Spinal cord (tissue), 10 donors: ENCODE data around the gene RELT. TPM values are rescaled to one million over a fixed set of nuclear protein-coding genes. Genes with fewer than 3 reads are reported as not detected.
A peak's percentile ranks its signal among the peaks of the same experiment; 100 is the strongest.

Experiments
- DNase-seq, 6 donors: peaks; one replicate each; pipeline versions ENCODE4 v3.0.0 to v3.0.0-alpha.2; 2013 to 2015; ENCODE audit warnings: low spot score in 6 of 6, low read depth in 4 of 6
- H3K27ac ChIP-seq: one replicate; pipeline ENCODE4 v1.5.1; 2013; ENCODE audit warnings: low read depth, low read length, control low read depth
- H3K27me3 ChIP-seq: one replicate; pipeline ENCODE4 v1.6.1; 2013; ENCODE audit warnings: low read length; ENCODE audit not compliant: control insufficient read depth, insufficient read depth
- H3K36me3 ChIP-seq: one replicate; pipeline ENCODE4 v1.6.1; 2013; ENCODE audit warnings: low read length; ENCODE audit not compliant: control insufficient read depth, insufficient read depth
- H3K4me1 ChIP-seq: one replicate; pipeline ENCODE4 v1.6.1; 2013; ENCODE audit warnings: low read length; ENCODE audit not compliant: control insufficient read depth, insufficient read depth
- H3K4me3 ChIP-seq: one replicate; pipeline ENCODE4 v1.5.1; 2013; ENCODE audit warnings: low read depth, low read length, control low read depth
- H3K9me3 ChIP-seq: one replicate; pipeline ENCODE4 v1.6.1; 2013; ENCODE audit warnings: low read length; ENCODE audit not compliant: control insufficient read depth, insufficient read depth
- WGBS: methylation state at CpG from one replicate; pipeline ENCODE4 v1.1.5; 2013; ENCODE audit warnings: missing lambda C conversion rate; ENCODE audit not compliant: insufficient coverage; 5-methylcytosine and 5-hydroxymethylcytosine counted together
- polyA plus RNA-seq, 2 donors: library from polyadenylated mRNA; unstranded; fragments of 120-200 nt; gene quantifications; one replicate each; pipeline ENCODE4 v1.2.1, GENCODE V29; 2013; ENCODE audit not compliant: insufficient read length in 2 of 2
- total RNA-seq, 2 donors: library from RNA; depleted of rRNA in 1 of 2; stranded (reverse); fragments of 120-200 nt in 1 of 2; fragments of >200 nt in 1 of 2; gene quantifications; one replicate each; pipeline versions ENCODE4 v1.2.3 to v1.2.4, GENCODE V29; 2013 to 2014
- donor health status: healthy.

Gene RELT
- total and polyA plus RNA-seq, 4 donors: 6.1 to 15.2 (median 9.7) TPM

- WGBS: 93% methylated on average over 3 of the region's 3 CpGs
- Histone ChIP-seq H3K36me3 (peaks cover 46% of the 10 kb centered on the region), H3K9me3 (no peaks in the 10 kb centered on the region), H3K27ac (no peak overlapping the region), H3K4me3 (no peak overlapping the region), H3K4me1 (peaks cover 6% of the 10 kb centered on the region), H3K27me3 (no peaks in the 10 kb centered on the region)
- no peak for DNase-seq
Observed at GRCh38 chr11:73401217-73401923, 25.2 kb downstream of the RELT start.

DNA sequence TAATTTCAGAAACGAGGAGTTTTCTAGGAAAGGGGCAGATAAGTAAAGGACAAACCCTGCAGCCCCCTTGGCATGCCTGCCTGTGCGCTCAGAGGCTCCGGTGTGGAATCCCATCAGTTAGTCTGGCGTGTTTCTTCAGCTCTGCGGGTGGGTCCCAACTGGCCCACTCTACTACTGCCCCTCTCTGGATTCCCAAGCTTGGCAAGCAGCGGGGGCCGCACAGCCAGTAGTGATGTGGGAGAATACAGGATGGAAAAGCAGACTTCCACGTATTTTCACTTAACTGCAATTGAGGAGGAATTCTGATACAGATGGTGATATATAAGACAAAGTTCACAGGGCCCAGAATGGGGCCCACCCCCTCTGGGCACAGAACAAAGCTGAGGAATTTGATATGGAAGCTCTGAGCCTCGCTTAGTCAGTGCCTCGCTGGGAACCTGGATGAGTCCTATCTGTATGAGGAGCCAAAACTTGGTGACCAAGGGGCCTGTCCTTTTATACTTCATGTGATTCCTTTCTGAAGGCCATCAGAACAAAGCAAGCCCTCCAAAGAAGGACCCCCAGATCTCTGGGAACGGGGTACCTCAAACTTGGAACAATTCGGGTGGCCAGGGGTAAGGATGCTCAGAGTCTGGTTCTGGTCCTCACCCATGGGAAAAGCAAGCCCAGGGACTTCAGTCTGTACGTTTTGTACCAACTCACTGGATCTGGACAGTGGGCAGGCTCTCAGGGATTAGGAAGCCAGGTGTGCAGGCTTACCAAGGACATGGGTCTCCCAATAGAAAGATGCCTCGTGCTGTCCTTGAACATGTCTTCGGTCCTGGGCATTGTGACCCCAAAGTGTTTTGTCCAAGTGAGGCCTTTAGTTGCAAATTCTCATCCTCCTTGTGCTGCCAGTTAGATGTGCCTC lies 26.0 kb downstream of the RELT start:
- Histone ChIP-seq H3K9me3 (no peaks in the 10 kb centered on the region), H3K4me3 (no peak overlapping the region), H3K27me3 (no peaks in the 10 kb centered on the region), H3K4me1 (peaks cover 4% of the 10 kb centered on the region), H3K36me3 (peaks cover 48% of the 10 kb centered on the region), H3K27ac (no peak overlapping the region)
- 86% methylated on average over 9 of the region's 15 CpGs for WGBS
- DNase-seq: no peak

DNA sequence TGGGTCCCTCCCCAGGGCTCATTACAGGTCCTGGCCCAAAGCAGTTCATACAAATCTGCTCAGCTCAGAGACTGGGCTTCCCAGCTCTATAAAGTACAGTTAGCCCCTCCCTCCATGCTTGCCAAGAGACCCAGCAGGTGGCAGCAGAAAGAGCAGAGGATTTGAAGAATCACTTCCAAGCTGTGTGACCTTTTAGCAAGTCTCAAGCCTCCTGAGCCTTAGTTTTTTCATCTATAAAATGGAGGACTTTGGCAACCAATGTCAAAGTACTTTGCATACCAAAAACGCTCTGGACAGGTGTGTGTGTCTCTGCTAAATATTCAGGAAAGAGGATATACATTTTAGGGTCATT lies 26.6 kb downstream of the RELT start:
- Histone ChIP-seq H3K27ac (no peak overlapping the region), H3K4me1 (peaks cover 4% of the 10 kb centered on the region), H3K9me3 (no peaks in the 10 kb centered on the region), H3K4me3 (no peak overlapping the region), H3K36me3 (peaks cover 49% of the 10 kb centered on the region), H3K27me3 (no peaks in the 10 kb centered on the region)
- peak in 1 of 6 donors; percentile 34 for DNase-seq
- no CpG with 5 or more reads among the region's 1 CpG for WGBS

DNA sequence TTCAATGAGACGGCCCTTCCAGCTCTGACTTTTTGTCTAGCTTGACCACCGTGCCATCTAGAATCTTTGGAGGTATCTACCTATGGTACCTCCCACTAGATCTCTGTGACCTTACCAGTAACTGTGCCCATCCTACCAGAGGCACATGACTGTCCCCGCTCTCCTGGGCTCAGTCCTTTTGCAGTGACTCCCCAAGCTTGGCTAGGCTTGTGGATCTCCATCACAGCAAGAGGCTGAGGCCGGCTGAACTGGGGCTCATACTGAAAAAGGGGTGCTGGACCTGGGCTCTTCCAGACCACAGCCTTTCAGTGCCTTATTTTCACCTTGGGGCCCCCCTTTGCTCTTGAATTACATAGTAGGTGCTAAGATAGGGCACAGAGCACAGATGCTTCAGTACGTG lies 27.3 kb downstream of the RELT start:
- Histone ChIP-seq H3K4me3 (no peak overlapping the region), H3K27me3 (no peaks in the 10 kb centered on the region), H3K27ac (no peak overlapping the region), H3K36me3 (peaks cover 47% of the 10 kb centered on the region), H3K4me1 (peaks cover 4% of the 10 kb centered on the region), H3K9me3 (no peaks in the 10 kb centered on the region)
- DNase-seq: no peak
- WGBS: 90% methylated on average over 5 of the region's 5 CpGs

DNA sequence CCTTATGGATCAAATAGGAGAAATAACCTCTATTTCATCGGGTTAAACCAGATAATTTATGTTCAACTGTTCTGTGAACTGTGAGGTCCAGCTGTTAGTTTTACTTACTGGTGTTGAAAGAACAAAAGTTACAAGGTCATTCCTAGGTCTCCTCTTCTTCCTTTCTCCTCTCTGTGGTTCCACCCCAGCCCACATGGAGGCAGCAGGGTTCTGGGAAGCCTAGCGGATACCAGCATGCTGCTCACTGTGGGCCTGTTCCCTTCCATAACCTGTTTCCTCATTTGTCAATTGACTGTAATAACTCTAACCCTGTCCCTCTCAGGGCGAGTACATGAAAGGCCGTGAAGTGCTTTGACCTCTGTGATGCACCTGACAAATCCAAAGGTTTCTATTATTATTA lies 27.8 kb downstream of the RELT start:
- no peaks in the 10 kb centered on the region for H3K9me3 ChIP-seq
- H3K27me3 ChIP-seq: no peaks in the 10 kb centered on the region
- peaks cover 2% of the 10 kb centered on the region for H3K4me1 ChIP-seq

DNA sequence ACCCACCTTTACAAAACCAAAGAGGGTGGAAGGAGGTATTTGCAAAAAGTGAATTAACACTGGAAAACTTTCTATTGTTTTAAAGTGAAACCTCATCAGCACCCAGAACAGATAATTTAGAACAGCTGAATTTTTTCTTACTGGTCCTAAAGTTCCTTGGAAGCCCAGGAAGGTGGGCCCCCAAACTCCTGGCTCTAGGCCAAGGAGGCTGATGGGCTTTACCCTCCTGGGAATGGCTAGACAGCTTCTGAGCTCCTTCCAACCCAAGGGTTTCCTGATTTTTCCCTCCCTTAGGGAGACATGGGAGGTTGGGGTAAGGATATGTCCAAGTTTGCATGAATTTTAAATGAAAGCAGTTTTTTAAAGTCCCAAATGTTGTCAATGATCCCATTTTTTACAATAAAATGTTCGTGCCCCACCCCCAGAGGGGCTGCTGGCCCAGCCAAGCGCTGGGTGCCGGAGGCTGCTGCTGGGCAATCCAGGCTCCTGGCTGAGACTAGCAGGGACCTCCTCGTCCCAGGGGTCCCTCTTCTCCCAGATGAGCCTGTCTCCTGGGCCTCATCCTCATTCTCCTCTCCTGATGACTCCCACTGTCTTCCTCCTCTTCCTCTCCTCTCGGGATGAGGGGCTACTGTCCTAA lies 28.4 kb downstream of the RELT start:
- peaks cover 49% of the 10 kb centered on the region for H3K36me3 ChIP-seq
- H3K27ac ChIP-seq: no peak overlapping the region
- 98% methylated on average over 5 of the region's 5 CpGs for WGBS

More for the DNA sequence above, 27.8 kb downstream of the RELT start:
- WGBS: 100% methylated on average over 1 of the region's 4 CpGs
- peak in 4 of 6 donors; percentile 27 to 85 (median 60) for DNase-seq
- Histone ChIP-seq H3K36me3 (peaks cover 46% of the 10 kb centered on the region), H3K27ac (no peak overlapping the region), H3K4me3 (no peak overlapping the region)

GRCh38 chr11:73405146-73405510 lies 28.9 kb downstream of the RELT start:
- no peaks in the 10 kb centered on the region for H3K9me3 ChIP-seq
- no peak overlapping the region for H3K4me3 ChIP-seq
- no peak overlapping the region for H3K27ac ChIP-seq
- H3K4me1 ChIP-seq: no peaks in the 10 kb centered on the region
- H3K27me3 ChIP-seq: no peaks in the 10 kb centered on the region
- H3K36me3 ChIP-seq: peaks cover 49% of the 10 kb centered on the region
- no peak for DNase-seq
- WGBS: 94% methylated on average over 5 of the region's 8 CpGs

More for the DNA sequence above, 28.4 kb downstream of the RELT start:
- H3K9me3 ChIP-seq: no peaks in the 10 kb centered on the region
- H3K27me3 ChIP-seq: no peaks in the 10 kb centered on the region
- H3K4me1 ChIP-seq: no peaks in the 10 kb centered on the region
- DNase-seq: no peak
- H3K4me3 ChIP-seq: no peak overlapping the region

DNA sequence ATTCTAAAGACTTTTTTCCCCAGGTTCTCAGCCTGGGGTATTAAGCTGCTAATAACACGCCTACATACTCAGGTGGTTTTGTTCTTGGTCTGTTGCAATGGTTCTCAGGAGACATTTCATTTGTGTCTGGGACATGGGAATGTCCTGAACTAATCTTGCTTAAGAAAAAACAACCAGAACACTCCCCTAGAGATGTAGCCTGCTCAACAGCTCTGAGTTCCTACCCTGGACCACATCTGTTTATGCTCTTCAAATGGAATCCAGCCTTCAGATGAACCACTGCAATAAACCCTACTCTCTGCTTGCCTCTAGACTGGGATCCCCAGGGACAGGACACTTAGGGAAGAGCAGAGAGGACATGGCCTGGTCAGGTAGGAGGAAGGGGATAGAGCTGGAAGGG lies 29.9 kb downstream of the RELT start:
- WGBS: no CpG with 5 or more reads among the region's 1 CpG
- H3K36me3 ChIP-seq: peaks cover 51% of the 10 kb centered on the region
- no peaks in the 10 kb centered on the region for H3K9me3 ChIP-seq

DNA sequence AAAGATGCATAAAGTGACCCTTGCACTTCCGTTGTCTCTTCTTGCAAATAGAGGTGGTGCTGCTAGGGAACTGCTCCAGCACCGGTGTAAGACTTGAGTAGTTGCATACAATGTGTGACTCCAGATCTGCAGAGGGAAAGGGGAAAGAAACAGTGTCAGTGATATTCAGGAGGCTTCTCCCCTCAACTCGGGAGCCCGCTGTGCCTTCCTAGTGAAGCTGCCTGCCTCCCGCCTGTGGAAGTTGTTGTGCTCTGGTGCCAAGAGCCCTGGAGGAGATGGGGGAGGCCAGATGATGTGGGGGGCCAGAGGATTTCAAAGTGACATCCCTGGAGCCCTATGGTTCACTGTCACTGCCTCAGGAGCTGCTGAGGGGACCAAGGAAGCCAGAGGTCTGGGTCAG lies 30.4 kb downstream of the RELT start:
- Histone ChIP-seq H3K9me3 (no peaks in the 10 kb centered on the region), H3K4me3 (no peak overlapping the region), H3K4me1 (no peaks in the 10 kb centered on the region), H3K27me3 (no peaks in the 10 kb centered on the region), H3K36me3 (peaks cover 53% of the 10 kb centered on the region), H3K27ac (no peak overlapping the region)
- no peak for DNase-seq
- WGBS: 93% methylated on average over 5 of the region's 5 CpGs

More for the DNA sequence above, 29.9 kb downstream of the RELT start:
- no peak for DNase-seq
- Histone ChIP-seq H3K27me3 (no peaks in the 10 kb centered on the region), H3K4me1 (no peaks in the 10 kb centered on the region), H3K4me3 (no peak overlapping the region), H3K27ac (no peak overlapping the region)
